GM19193 (cell line): ENCODE results near the gene UTP15.

Source experiments
- POLR2A ChIP-seq: IDR thresholded peaks from 4 replicates; pipeline ENCODE4 v1.6.1; 2011; ENCODE audit not compliant: insufficient read depth, insufficient read length; ENCODE audit errors: extremely low read depth

The UTP15 gene

DNA sequence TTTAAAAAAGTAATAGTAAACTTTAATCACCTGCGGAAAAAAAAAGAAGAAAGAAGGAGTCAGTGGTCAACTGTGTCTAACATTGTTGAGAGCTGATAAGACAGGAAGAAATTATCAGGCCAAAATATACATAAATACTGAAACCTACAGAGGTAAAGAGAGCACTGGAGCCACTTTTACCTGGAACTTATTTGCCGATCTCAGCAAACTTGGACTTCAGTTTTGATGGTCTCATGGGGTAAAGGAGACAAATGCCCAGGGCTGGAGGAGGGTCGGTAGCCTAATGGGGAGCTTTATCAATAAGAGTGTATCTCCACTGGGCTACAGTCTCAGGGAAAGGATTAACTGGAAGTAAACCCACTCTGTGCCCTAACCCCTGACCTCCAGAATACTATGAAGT is 33.8 kb downstream of the UTP15 start:
- no peak for TF ChIP-seq POLR2A

DNA sequence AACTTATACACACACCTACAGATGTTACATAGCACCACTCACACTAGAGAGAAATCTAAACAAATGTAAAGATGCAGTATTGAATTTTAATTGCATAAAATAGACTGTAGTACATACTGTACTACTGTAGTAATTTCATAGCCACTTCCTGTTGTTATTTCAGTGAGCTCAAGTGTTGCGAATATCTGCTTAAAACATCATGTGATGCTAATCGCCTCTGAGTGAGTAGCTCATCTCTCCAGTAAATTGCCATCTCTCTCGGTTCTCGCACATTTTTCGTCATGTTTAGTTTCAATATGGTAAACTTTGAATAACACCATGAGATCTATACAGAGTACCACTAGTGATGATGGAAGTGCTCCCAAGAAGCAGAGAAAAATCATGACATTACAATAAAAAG is 38.5 kb downstream of the UTP15 start:
- TF ChIP-seq POLR2A = no peak

DNA sequence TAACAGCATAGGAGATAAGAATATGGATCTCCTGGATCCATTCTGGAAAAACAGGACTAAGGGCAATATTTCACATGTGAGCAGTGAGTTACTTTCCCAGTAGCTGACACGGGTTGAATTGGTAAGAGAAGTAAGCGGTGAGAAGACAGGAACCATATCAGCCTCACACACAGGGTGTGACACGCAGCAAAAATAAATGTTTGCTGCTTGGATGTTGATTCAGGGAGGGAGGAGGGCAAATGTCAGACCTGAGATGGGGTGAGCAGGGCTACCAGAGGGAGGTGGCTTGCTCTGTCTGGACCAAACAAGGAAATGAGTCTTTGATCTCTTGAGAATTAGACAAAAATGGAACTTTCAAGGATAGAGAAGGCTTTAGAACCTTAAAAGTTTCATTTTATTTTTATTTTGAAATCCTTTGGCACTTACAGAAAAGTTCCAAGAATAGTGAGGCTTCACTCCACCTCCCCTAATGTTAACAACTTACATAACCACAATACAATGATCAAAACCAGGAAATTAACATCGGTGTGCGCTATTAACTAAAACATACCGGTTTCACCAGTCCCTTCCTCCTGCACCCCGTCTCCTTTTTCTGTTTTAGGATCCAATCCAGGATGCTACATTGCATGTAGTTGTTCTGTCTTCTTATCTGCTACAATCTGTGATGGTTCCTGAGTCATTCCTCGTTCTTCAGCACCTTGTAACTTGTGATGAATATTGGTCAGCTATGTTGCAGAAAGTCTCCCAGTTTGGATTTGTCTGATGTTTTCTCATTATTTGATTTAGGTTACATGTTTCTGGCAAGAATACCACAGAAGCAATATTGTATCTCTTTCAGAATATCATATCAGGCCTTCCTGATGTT is 39.9 kb downstream of the UTP15 start:
- no peak for TF ChIP-seq POLR2A

DNA sequence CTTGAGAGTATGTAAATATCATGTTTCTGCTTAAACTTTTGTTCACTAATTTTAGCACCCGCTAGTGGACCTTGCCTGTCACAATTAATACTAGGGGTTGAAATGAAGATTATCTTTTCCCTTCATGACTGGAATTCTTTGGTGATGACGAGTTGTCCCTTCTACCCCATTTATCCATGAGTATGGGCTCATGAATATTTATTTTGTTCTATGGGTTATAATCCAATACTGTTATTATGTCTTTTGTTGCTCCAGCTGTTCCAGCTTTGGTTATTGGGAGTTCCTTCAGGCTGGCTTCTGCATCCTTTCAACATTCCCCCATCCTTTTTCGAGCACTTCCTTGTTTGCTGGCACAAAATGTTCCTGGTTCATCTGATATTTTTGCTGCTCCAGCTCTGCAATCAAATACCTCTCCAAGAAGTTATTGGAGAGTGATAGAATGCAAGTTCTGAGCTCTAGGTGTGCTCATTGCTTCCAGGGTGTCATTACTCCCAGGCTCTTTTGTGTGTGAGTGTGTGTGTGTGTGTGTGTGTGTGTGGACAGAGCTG is 40.7 kb downstream of the UTP15 start:
- TF ChIP-seq POLR2A = no peak

DNA sequence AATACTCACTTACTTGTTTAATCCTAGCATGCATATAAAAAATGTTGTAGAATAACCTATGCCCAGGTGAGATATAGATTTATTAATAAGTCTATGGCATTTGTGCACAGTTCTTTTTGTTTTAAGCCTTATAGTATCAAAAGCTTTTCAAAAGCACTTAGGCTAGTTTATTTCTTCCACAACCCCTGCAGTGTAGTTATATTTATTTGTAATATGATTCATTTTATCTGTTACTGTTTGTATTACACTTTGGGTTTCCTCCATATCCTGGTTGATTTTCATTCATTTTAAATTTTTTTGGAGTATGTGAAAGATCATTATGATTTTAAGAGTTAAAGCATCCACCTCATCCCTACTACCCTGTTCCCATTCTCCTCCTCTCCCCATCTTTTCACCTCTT is 41.7 kb downstream of the UTP15 start:
- no peak for TF ChIP-seq POLR2A

DNA sequence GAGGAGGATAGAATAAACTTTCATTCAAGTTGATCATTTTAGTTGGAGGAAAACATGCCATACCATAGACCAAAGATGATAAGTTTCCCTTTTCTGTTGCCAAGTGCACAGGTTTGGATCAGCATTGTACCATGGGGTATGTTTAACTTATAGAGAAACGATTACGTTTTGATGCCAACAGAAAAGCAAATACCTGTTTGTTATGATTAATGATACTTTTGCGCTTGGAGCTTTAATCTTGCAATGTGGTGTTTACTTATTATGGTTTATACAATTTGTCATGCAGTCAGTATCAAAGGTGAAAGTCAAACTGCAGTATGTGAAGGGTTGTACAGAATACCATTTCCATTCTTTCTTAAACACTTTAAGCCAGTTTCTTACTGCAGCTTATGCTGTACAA is 47.3 kb downstream of the UTP15 start:
- TF ChIP-seq POLR2A = no peak

DNA sequence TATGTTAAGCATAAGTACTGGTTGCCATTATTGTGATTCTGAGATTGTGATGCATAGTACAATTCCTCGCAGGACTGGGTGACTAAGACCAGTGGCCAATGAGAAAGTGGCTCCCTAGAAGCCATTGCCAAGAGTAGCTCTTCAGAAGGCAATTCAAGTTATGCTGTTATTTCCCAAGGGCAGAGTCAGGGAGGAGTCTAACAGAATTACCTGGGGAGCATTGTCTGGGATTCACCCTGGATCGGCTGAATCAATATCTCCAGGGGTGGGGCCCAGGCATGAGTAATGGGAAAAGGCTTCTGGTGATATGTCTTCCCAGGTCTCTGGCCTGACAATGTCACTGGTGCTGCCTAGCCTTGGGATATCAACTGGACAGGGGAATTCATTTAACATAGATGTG is 49.5 kb downstream of the UTP15 start:
- no peak for TF ChIP-seq POLR2A

DNA sequence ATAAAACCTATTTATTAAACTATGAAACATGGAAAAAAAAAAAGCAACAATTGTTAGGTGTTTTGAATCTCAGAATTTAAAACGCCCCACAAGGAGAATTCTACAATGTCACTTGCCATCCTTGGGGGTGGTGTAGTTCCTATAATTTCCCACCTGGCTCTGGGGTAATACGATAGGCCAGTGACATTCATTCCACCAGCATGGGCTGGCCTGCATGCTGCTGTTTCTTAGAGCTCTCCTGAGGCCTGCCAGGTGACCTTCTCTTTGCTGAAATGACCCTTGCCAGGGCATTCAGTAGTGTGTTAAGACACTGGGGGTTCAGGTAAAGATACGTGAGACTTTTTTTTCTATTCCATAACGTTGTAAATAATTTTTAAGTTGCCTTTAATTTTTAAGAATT is 50.4 kb downstream of the UTP15 start:
- TF ChIP-seq POLR2A = no peak

DNA sequence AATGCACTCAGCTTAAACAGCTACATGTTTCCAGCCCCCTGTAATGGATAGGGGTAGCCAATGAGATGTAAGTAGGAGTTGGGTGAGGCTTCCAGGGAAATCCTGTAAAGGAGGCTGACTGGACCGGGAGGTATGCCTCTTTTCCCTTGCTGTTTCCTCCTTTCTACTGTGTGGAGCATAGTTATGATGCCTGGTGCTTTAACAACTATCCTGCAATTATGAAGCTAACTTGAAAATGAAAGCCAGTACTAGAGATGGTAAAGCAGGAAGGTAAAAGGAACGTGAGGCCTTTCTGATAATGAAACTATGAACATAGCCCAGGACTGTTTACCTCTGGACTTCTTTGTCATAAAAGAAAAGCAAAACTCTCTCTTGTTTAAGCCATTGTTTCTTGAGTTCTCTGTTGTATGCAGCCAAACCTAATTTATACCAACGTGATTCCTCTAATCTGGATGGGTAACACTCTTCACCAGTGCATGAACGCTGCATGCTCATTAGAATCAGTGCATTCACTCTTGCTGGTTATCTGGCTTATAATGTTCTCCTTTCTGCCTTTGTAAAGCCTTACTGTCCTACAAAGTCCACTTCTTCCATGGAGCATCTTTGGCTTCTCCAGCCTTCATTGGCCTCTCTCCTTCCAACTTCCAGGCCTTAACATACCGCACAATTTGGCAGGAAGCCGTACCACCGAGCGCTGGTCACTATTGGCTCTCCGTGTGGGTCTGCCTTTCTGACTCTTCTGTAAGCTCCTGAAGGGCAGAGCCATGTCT is 52.2 kb downstream of the UTP15 start:
- no peak for TF ChIP-seq POLR2A

DNA sequence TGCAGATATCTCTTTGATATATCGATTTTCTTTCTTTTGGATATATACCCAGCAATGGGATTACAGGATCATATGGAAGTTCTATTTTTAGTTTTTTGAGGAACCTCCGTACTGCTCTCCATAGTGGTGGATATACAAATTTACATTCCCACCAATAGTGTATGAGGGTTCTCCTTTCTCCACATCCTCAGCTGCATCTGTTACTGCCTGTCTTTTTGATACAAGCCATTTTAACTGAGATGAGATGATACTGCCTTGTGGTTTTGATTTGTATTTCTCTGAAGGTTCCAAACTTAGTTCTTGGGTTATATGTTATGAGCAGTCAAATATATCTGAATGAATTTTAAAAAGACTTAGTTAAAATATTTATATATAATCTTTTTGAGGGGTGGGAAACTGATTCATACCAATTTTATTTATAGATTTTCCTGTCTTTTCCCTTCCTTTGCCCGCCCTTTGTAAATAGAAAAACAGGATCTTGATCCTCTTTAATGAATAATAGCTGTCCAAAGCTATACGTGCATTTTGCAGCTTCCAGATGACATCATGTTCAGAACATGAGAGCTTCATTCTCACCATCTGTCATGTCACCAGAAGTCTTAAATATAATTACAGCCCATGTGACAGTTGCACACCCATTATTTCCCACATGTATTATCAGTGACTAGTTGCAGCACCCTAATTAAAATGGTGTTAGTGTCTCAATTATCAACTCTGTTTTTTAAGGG is 54.2 kb downstream of the UTP15 start:
- no peak for TF ChIP-seq POLR2A

DNA sequence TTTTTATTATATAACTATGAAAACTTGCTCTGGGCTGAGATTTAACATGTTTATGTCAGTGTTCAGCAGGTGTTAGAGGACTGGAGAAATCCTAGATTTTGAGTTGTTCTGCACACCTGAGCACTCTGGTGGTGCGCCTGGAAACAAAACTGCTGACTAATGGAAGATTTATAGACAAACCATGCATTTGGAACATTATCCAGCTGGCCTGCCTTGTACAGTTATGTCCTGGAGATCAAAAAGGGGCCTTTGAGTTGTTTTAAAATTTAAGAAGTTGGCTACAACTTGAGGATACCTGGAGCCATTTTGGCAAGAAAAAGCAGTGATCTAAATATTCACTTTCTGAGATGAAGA is 54.8 kb downstream of the UTP15 start:
- TF ChIP-seq POLR2A = no peak

DNA sequence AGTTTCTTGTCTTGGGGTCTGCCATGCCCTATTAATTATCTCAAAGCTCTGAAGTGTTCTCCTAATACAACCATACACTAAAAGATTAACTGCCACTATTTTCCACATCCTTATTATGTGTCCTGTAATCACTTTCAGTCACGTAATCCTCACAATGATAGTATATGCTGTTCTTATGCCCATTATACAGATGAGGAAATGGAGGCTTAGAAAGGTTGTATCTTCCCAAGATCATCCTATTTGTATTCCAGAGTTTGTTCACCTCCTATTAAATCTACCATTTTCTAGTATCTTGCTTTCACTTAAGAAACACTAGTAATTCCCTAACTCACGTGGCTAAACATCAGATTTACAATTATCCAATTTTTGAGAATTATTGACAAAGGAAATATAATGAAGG is 57.5 kb downstream of the UTP15 start:
- TF ChIP-seq POLR2A = no peak

DNA sequence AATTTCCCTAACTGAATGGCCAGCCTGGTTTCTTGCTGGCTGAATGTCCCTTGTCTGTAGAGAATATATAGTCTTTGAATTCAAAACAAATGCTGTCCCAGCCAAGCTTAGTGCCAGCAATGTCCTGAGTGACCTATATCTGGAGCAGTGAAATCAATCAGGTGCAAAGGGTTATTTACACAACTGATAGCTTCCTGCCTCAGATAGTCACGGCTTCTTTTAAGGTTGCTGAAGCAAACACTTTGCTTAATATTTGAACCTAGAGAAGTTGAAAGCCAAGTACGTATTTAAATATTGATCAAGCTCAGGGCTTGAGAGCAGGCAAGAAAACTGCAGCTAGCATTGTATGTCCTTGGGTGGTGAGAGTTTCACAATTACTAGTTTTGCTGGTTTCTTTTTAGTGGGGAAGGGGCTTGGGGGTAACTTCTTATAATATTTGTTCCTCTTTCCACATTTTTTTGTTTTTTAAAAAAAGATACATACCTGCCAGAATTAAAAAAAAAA is 58.4 kb downstream of the UTP15 start:
- TF ChIP-seq POLR2A = no peak

DNA sequence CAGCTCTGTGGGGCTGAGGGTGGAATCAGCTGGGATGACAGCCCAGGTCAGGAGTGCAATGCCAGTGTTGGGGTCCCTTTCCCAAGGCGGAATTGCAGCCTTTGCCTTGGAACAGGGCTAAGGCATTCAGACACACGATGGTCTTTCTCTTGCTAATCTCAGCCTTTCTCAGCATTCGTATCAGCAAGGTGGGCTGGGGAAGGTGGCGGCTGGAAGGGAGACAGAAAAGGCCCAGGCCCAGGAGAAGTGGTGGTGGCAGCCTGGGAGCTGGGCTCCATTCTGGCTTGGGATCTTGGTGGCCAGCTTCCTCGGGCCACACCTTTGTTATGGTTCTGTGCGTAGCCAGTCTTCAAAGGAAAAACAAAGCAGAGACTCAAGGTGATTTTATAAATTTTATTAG is 59.3 kb downstream of the UTP15 start:
- TF ChIP-seq POLR2A = no peak

DNA sequence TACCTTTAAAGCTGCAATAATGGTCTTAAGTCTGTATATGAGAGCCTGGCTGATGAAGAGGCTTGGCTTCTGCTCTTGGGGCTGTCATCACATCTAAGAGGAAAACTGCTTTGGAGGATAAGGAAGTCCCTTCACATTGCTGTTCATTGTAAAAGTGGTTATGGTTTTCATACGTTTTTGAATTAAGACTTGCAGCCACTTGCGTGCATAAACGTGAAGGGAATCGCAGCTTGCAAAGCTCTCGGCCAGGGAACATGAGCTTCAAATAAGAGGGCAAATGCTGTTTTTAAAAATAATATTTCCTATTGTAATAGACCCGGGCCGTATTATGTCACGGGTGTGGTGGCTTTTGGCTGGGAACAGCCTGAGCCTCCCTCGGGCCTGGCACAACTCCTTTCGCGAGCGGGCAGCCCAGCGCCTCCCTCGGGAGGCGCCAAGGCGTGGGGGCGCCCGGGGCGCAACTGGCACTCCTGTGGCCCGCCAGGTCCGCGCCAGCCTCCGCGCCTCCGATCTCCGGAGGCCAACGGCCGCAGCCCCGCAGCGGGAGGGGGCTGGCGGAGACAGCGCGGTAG is 59.9 kb downstream of the UTP15 start:
- no peak for TF ChIP-seq POLR2A
